WTC11 (cell line): ENCODE data around the gene KRT28. TPM values are rescaled to one million over a fixed set of nuclear protein-coding genes. Genes with fewer than 3 reads are reported as not detected.

ENCODE experiments used
- ATAC-seq: fragments of 200-7000 bp; cut with Tn5 transposase; 2 replicates; pipeline ENCODE4 v1.10.0; 2021; ENCODE audit warnings: mild to moderate bottlenecking, moderate library complexity
- CTCF ChIA-PET: fragments of 300-600 bp; sonication (Branson Sonifier 250); formaldehyde crosslinking; loops from one replicate; lab custom pipeline; 2021; ENCODE audit warnings: antibody characterized with exemption; lab: Charles Lee
- POLR2A ChIA-PET: fragments of 350-600 bp; sonication (Branson Sonifier 250); formaldehyde crosslinking; loops from one replicate; lab custom pipeline; 2021; ENCODE audit warnings: antibody characterized with exemption; lab: Charles Lee
- DNase-seq: peaks from one replicate; pipeline ENCODE4 v3.0.0; 2021; ENCODE audit warnings: low spot score
- H3K27ac Mint-ChIP-seq: 2 replicates; pipeline ENCODE4 v1.8.0; 2021; ENCODE audit warnings: mixed read lengths
- H3K27me3 Mint-ChIP-seq: 2 replicates; pipeline ENCODE4 v1.8.0; 2021; ENCODE audit warnings: low read depth, mild to moderate bottlenecking, moderate library complexity, mixed read lengths
- H3K36me3 Mint-ChIP-seq: 2 replicates; pipeline ENCODE4 v1.8.0; 2021; ENCODE audit warnings: mixed read lengths
- H3K4me1 Mint-ChIP-seq: 2 replicates; pipeline ENCODE4 v1.8.0; 2022; ENCODE audit warnings: mixed read lengths
- H3K4me3 Mint-ChIP-seq: 2 replicates; pipeline ENCODE4 v1.8.0; 2021; ENCODE audit warnings: mild to moderate bottlenecking, moderate library complexity, mixed read lengths
- H3K9me3 Mint-ChIP-seq: 2 replicates; pipeline ENCODE4 v1.8.0; 2021; ENCODE audit warnings: mixed read lengths
- CDX4 ChIP-seq: fragments of 250-450 bp; sonication (Bioruptor Pico); IDR thresholded peaks from 2 replicates; pipeline ENCODE4 v1.9.0; 2021; ENCODE audit warnings: moderate library complexity, mild to moderate bottlenecking, inconsistent platforms, borderline replicate concordance
- E2F1 ChIP-seq: sonication (generic); formaldehyde crosslinking; IDR thresholded peaks from 2 replicates; pipeline ENCODE4 v1.8.0; 2022; ENCODE audit warnings: mild to moderate bottlenecking, missing genetic modification reagents
- E2F4 ChIP-seq: sonication (generic); formaldehyde crosslinking; IDR thresholded peaks from 2 replicates; pipeline ENCODE4 v1.8.1; 2022; ENCODE audit warnings: low read depth, mild to moderate bottlenecking, moderate library complexity, missing genetic modification reagents, borderline replicate concordance
- FOXP4 ChIP-seq: sonication (generic); formaldehyde crosslinking; IDR thresholded peaks from 2 replicates; pipeline ENCODE4 v1.8.0; 2022; ENCODE audit warnings: mild to moderate bottlenecking, missing genetic modification reagents
- GTF2I ChIP-seq: fragments of 250-450 bp; sonication (Bioruptor Pico); conservative IDR thresholded peaks from 2 replicates; pipeline ENCODE4 v1.4.0; 2021; ENCODE audit warnings: mild to moderate bottlenecking
- HMGA2 ChIP-seq: fragments of 250-450 bp; sonication (Bioruptor Pico); IDR thresholded peaks from 2 replicates; pipeline ENCODE4 v1.4.0; 2021; ENCODE audit warnings: mild to moderate bottlenecking, moderate library complexity
- NFYB ChIP-seq: sonication (generic); formaldehyde crosslinking; conservative IDR thresholded peaks from 2 replicates; pipeline ENCODE4 v1.8.0; 2022; ENCODE audit warnings: low read depth, missing genetic modification reagents
- NR2C2 ChIP-seq: sonication (generic); formaldehyde crosslinking; IDR thresholded peaks from 2 replicates; pipeline ENCODE4 v1.8.0; 2022; ENCODE audit warnings: mild to moderate bottlenecking, missing genetic modification reagents
- RORB ChIP-seq: fragments of 250-450 bp; sonication (Bioruptor Pico); IDR thresholded peaks from 2 replicates; pipeline ENCODE4 v1.9.0; 2021; ENCODE audit warnings: mild to moderate bottlenecking
- TEAD4 ChIP-seq: sonication (generic); formaldehyde crosslinking; IDR thresholded peaks from 2 replicates; pipeline ENCODE4 v1.8.0; 2022; ENCODE audit warnings: mild to moderate bottlenecking, missing genetic modification reagents
- TP53 ChIP-seq: sonication (generic); formaldehyde crosslinking; IDR thresholded peaks from 2 replicates; pipeline ENCODE4 v1.8.1; 2023; ENCODE audit warnings: mild to moderate bottlenecking, missing genetic modification reagents
- ZMAT4 ChIP-seq: fragments of 250-450 bp; sonication (Bioruptor Pico); IDR thresholded peaks from 2 replicates; pipeline ENCODE4 v1.9.0; 2021; ENCODE audit warnings: mild to moderate bottlenecking
- ZNF138 ChIP-seq: sonication (generic); formaldehyde crosslinking; conservative IDR thresholded peaks from 2 replicates; pipeline ENCODE4 v1.8.1; 2022; ENCODE audit warnings: mild to moderate bottlenecking, moderate library complexity, missing genetic modification reagents
- ZNF232 ChIP-seq: sonication (generic); formaldehyde crosslinking; IDR thresholded peaks from 2 replicates; pipeline ENCODE4 v1.8.0; 2022; ENCODE audit warnings: mild to moderate bottlenecking, missing genetic modification reagents
- ZNF317 ChIP-seq: sonication (generic); formaldehyde crosslinking; IDR thresholded peaks from 2 replicates; pipeline ENCODE4 v1.8.1; 2023; ENCODE audit warnings: low read depth, mild to moderate bottlenecking, moderate library complexity, missing genetic modification reagents, borderline replicate concordance
- ZNF416 ChIP-seq: fragments of 250-450 bp; sonication (Bioruptor Pico); IDR thresholded peaks from 2 replicates; pipeline ENCODE4 v1.9.0; 2021; ENCODE audit warnings: mild to moderate bottlenecking, inconsistent platforms
- ZNF512 ChIP-seq: sonication (generic); formaldehyde crosslinking; IDR thresholded peaks from 2 replicates; pipeline ENCODE4 v1.8.1; 2022; ENCODE audit warnings: missing genetic modification reagents, borderline replicate concordance
- ZNF532 ChIP-seq: fragments of 250-450 bp; sonication (Bioruptor Pico); IDR thresholded peaks from 2 replicates; pipeline ENCODE4 v1.9.0; 2021; ENCODE audit warnings: mild to moderate bottlenecking, borderline replicate concordance
- total RNA-seq: library from RNA; stranded (reverse); gene quantifications from 3 replicates; pipeline ENCODE4 v1.2.3, GENCODE V29; 2021

The KRT28 gene
- total RNA-seq, 1 experiment from 2014 or later, result not detected

- no peak overlapping the region for H3K4me3 Mint-ChIP-seq
- peaks cover 94% of the 10 kb centered on the region for H3K27me3 Mint-ChIP-seq
- DNase-seq (no peak), ATAC-seq (no peak)
- H3K27ac Mint-ChIP-seq, result no peak overlapping the region
- no peak for TF ChIP-seq TEAD4 (CRISPR knock-in tag)
- TF ChIP-seq RORB (CRISPR knock-in tag), result no peak
- TF ChIP-seq E2F1 (CRISPR knock-in tag), result no peak
- H3K36me3 Mint-ChIP-seq, result peaks cover 4% of the 10 kb centered on the region; the same call in 1 of the 2 replicates
- ChIA-PET POLR2A (no interaction called here), CTCF (no interaction called here)
- H3K9me3 Mint-ChIP-seq, result no peaks in the 10 kb centered on the region
- no peaks in the 10 kb centered on the region for H3K4me1 Mint-ChIP-seq
Measured at GRCh38 chr17:40839194-40839593, 39.4 kb upstream of the KRT28 start.

- Mint-ChIP-seq H3K9me3 (no peaks in the 10 kb centered on the region), H3K4me3 (no peak overlapping the region), H3K27me3 (peaks cover 95% of the 10 kb centered on the region), H3K27ac (no peak overlapping the region), H3K4me1 (peaks cover 5% of the 10 kb centered on the region), H3K36me3 (peaks cover 4% of the 10 kb centered on the region; the same call in 1 of the 2 replicates)
- DNase-seq (no peak), ATAC-seq (no peak)
- no peak for TF ChIP-seq ZNF232 (CRISPR knock-in tag)
- no peak for TF ChIP-seq CDX4
- TF ChIP-seq NR2C2 (CRISPR knock-in tag), result no peak
- ChIA-PET POLR2A (no interaction called here), CTCF (no interaction called here)
Measured at GRCh38 chr17:40836020-40836419, 36.3 kb upstream of the KRT28 start.

GRCh38 chr17:40833882-40834281 lies 34.1 kb upstream of the KRT28 start:
- Mint-ChIP-seq H3K4me1 (peaks cover 5% of the 10 kb centered on the region), H3K27ac (no peak overlapping the region), H3K36me3 (peaks cover 4% of the 10 kb centered on the region; the same call in 1 of the 2 replicates), H3K4me3 (no peak overlapping the region), H3K27me3 (peaks cover 91% of the 10 kb centered on the region), H3K9me3 (peaks cover 4% of the 10 kb centered on the region; the same call in 1 of the 2 replicates)
- no peak for DNase-seq
- TF ChIP-seq NFYB (CRISPR knock-in tag), result no peak
- TF ChIP-seq ZMAT4 (CRISPR knock-in tag), result no peak
- no peak for TF ChIP-seq ZNF138 (CRISPR knock-in tag)
- TF ChIP-seq HMGA2, result no peak
- TF ChIP-seq ZNF416 (CRISPR knock-in tag), result no peak
- TF ChIP-seq ZNF532 (CRISPR knock-in tag), result no peak
- TF ChIP-seq E2F4, result no peak
- no peak for TF ChIP-seq FOXP4
- no peak for TF ChIP-seq GTF2I (CRISPR knock-in tag)
- no peak for TF ChIP-seq TP53
- TF ChIP-seq ZNF512, result no peak
- no peak for TF ChIP-seq ZNF317 (CRISPR knock-in tag)
- POLR2A ChIA-PET, result no interaction called here
- no peak for ATAC-seq
- CTCF ChIA-PET, result no interaction called here
